H1 (cell line): ENCODE results near the gene ATG7. TPM values are rescaled to one million over a fixed set of nuclear protein-coding genes. Genes with fewer than 3 reads are reported as not detected.

Source experiments
- CTCF ChIA-PET: fragments of 300-600 bp; sonication (Branson Sonifier 250); formaldehyde crosslinking; loops from one replicate; lab custom pipeline; 2021; ENCODE audit not compliant: partially characterized antibody; lab: Charles Lee
- POLR2A ChIA-PET: fragments of 300-600 bp; sonication (Branson Sonifier 250); formaldehyde crosslinking; loops from one replicate; lab custom pipeline; 2021; ENCODE audit warnings: inconsistent platforms; ENCODE audit not compliant: partially characterized antibody; lab: Charles Lee
- DNase-seq, 2 experiments: peaks; one replicate each; pipeline versions ENCODE4 v3.0.0 to v3.0.0-alpha.2; 2010 to 2022; ENCODE audit warnings: low spot score in 2 of 2, low read depth in 1 of 2, mixed read lengths in 1 of 2
- FAIRE-seq: peaks from 2 replicates; lab custom pipeline; 2011; peaks lifted over from hg19 to GRCh38; lab: Jason Lieb, UNC
- H2AFZ ChIP-seq: 2 replicates; pipeline ENCODE4 v1.8.1; 2012; ENCODE audit warnings: low read length, inconsistent platforms
- H2AK5ac ChIP-seq: 2 replicates; pipeline ENCODE4 v1.6.1; 2013; ENCODE audit warnings: low read depth, low read length
- H2BK120ac ChIP-seq: replicated peaks from 2 replicates; pipeline ENCODE3; 2013; ENCODE audit warnings: low read depth, low read length, inconsistent platforms
- H2BK12ac ChIP-seq: 2 replicates; pipeline ENCODE4 v1.6.1; 2013; ENCODE audit warnings: low read depth, low read length
- H2BK15ac ChIP-seq: 2 replicates; pipeline ENCODE4 v1.6.1; 2013; ENCODE audit warnings: low read length
- H2BK20ac ChIP-seq: 2 replicates; pipeline ENCODE4 v1.6.1; 2013; ENCODE audit warnings: low read length
- H2BK5ac ChIP-seq: 2 replicates; pipeline ENCODE4 v1.6.1; 2013; ENCODE audit warnings: low read depth, low read length
- H3K14ac ChIP-seq: 2 replicates; pipeline ENCODE4 v1.6.1; 2013; ENCODE audit warnings: inconsistent platforms; ENCODE audit not compliant: insufficient read length
- H3K18ac ChIP-seq: 2 replicates; pipeline ENCODE4 v1.6.1; 2013; ENCODE audit warnings: low read length; ENCODE audit errors: extremely low read depth
- H3K23ac ChIP-seq: 2 replicates; pipeline ENCODE4 v1.6.1; 2013; ENCODE audit warnings: inconsistent platforms; ENCODE audit not compliant: insufficient read length
- H3K23me2 ChIP-seq: 2 replicates; pipeline ENCODE4 v1.6.1; 2013; ENCODE audit warnings: low read depth, low read length
- H3K27ac ChIP-seq: 2 replicates; pipeline ENCODE4 v1.6.1; 2011; ENCODE audit warnings: low read depth, low read length, inconsistent platforms
- H3K27me3 ChIP-seq, 4 experiments: replicated peaks in 1 of 4; 1 replicate in 1 of 4; 2 replicates in 3 of 4; pipeline versions ENCODE4 v1.6.1 to v1.8.1; 2011 to 2013; ENCODE audit warnings: low read length in 3 of 4, mild to moderate bottlenecking in 3 of 4, inconsistent platforms in 2 of 4, mixed read lengths in 2 of 4, moderate library complexity in 1 of 4; ENCODE audit not compliant: control insufficient read depth in 3 of 4, insufficient read depth in 3 of 4; ENCODE audit errors: extremely low read depth in 1 of 4
- H3K36me3 ChIP-seq, 4 experiments: 2 replicates each; pipeline versions ENCODE4 v1.6.1 to v1.8.1; 2011 to 2013; ENCODE audit warnings: mild to moderate bottlenecking in 4 of 4, low read length in 3 of 4, moderate library complexity in 2 of 4, control low read depth in 1 of 4, inconsistent platforms in 1 of 4; ENCODE audit not compliant: insufficient read depth in 4 of 4, control insufficient read depth in 2 of 4
- H3K4ac ChIP-seq: replicated peaks from 2 replicates; pipeline ENCODE3; 2013; ENCODE audit warnings: low read length, low read depth, mixed read lengths, inconsistent platforms; ENCODE audit not compliant: insufficient read length
- H3K4me1 ChIP-seq, 4 experiments: replicated peaks in 1 of 4; 1 replicate in 1 of 4; 2 replicates in 3 of 4; pipeline versions ENCODE4 v1.6.1 to v1.8.1; 2011 to 2013; ENCODE audit warnings: low read length in 3 of 4, inconsistent platforms in 2 of 4, mixed read lengths in 1 of 4; ENCODE audit not compliant: insufficient read depth in 4 of 4, control insufficient read depth in 3 of 4
- H3K4me2 ChIP-seq, 2 experiments: 2 replicates each; pipeline versions ENCODE4 v1.6.1 to v1.8.1; 2011 to 2013; ENCODE audit warnings: low read depth in 2 of 2, low read length in 2 of 2, control low read depth in 1 of 2, inconsistent platforms in 1 of 2, mild to moderate bottlenecking in 1 of 2; ENCODE audit not compliant: insufficient read depth in 1 of 2
- H3K4me3 ChIP-seq, 4 experiments: fragments of 200-600, 300-600 bp in 1 of 4; sonication (generic), shearing (Covaris generic), sonication (Bioruptor Twin) in 1 of 4; 2 replicates each; pipeline versions ENCODE4 v1.5.1 to v1.8.1; 2011 to 2016; ENCODE audit warnings: low read length in 4 of 4, low read depth in 3 of 4, control low read depth in 2 of 4, inconsistent platforms in 2 of 4, mild to moderate bottlenecking in 2 of 4, mixed read lengths in 1 of 4, moderate library complexity in 1 of 4; ENCODE audit not compliant: insufficient read depth in 2 of 4; ENCODE audit errors: extremely low read depth in 1 of 4
- H3K56ac ChIP-seq: replicated peaks from 2 replicates; pipeline ENCODE3; 2013; ENCODE audit warnings: low read depth, mild to moderate bottlenecking, mixed read lengths, low read length, inconsistent platforms; ENCODE audit not compliant: insufficient read length
- H3K79me1 ChIP-seq: 2 replicates; pipeline ENCODE4 v1.6.1; 2013; ENCODE audit warnings: low read depth, low read length, control low read depth
- H3K79me2 ChIP-seq, 2 experiments: 2 replicates each; pipeline versions ENCODE4 v1.6.1 to v1.8.1; 2012 to 2013; ENCODE audit warnings: low read length in 2 of 2, mild to moderate bottlenecking in 2 of 2, inconsistent platforms in 1 of 2; ENCODE audit not compliant: insufficient read depth in 2 of 2, control insufficient read depth in 1 of 2
- H3K9ac ChIP-seq, 4 experiments: replicated peaks in 1 of 4; 1 replicate in 1 of 4; 2 replicates in 3 of 4; pipeline versions ENCODE4 v1.6.1 to v1.8.1; 2011 to 2013; ENCODE audit warnings: low read depth in 3 of 4, low read length in 3 of 4, control low read depth in 2 of 4, mild to moderate bottlenecking in 2 of 4, moderate library complexity in 2 of 4, inconsistent platforms in 1 of 4; ENCODE audit errors: extremely low read depth in 1 of 4
- H3K9me3 ChIP-seq, 2 experiments: 2 replicates each; pipeline versions ENCODE4 v1.6.1 to v1.8.1; 2012 to 2013; ENCODE audit warnings: mild to moderate bottlenecking in 2 of 2, moderate library complexity in 2 of 2, control low read depth in 1 of 2, inconsistent platforms in 1 of 2, low read depth in 1 of 2, low read length in 1 of 2, mixed read lengths in 1 of 2; ENCODE audit not compliant: insufficient read depth in 2 of 2
- H4K20me1 ChIP-seq, 2 experiments: replicated peaks in 1 of 2; 2 replicates each; pipeline versions ENCODE3 to v1.8.1; 2011 to 2013; ENCODE audit warnings: inconsistent platforms in 2 of 2, low read length in 2 of 2, mild to moderate bottlenecking in 1 of 2; ENCODE audit not compliant: insufficient read depth in 2 of 2, control insufficient read depth in 1 of 2
- H4K5ac ChIP-seq: 2 replicates; pipeline ENCODE4 v1.6.1; 2013; ENCODE audit warnings: low read length, low read depth, mixed read lengths, inconsistent platforms; ENCODE audit not compliant: insufficient read length
- H4K8ac ChIP-seq: 2 replicates; pipeline ENCODE4 v1.8.0; 2013; ENCODE audit warnings: mild to moderate bottlenecking, moderate library complexity, low read length, inconsistent platforms; ENCODE audit not compliant: insufficient read depth; ENCODE audit errors: extremely low read depth
- H4K91ac ChIP-seq: replicated peaks from 2 replicates; pipeline ENCODE3; 2013; ENCODE audit warnings: low read length, mixed read lengths, inconsistent platforms; ENCODE audit not compliant: insufficient read length
- ATF3 ChIP-seq: IDR thresholded peaks from 2 replicates; pipeline ENCODE4 v1.6.1; 2011; ENCODE audit warnings: low read depth, mild to moderate bottlenecking, low read length; ENCODE audit not compliant: insufficient read depth
- BACH1 ChIP-seq: IDR thresholded peaks from 2 replicates; pipeline ENCODE4 v1.6.1; 2012; ENCODE audit warnings: low read length, improper control_type of control experiment
- BRCA1 ChIP-seq: IDR thresholded peaks from 2 replicates; pipeline ENCODE4 v1.6.1; 2012; ENCODE audit warnings: low read depth, low read length, improper control_type of control experiment
- CBX5 ChIP-seq: fragments of 300-800, 300-1000 bp; sonication (generic); IDR thresholded peaks from 2 replicates; pipeline ENCODE4 v1.7.1; 2016; ENCODE audit warnings: antibody characterized with exemption, low read length, low read depth
- EGR1 ChIP-seq: IDR thresholded peaks from 2 replicates; pipeline ENCODE4 v1.6.1; 2011; ENCODE audit warnings: low read depth, low read length, borderline replicate concordance
- JUND ChIP-seq: IDR thresholded peaks from 2 replicates; pipeline ENCODE4 v1.6.1; 2011; ENCODE audit warnings: mild to moderate bottlenecking, improper control_type of control experiment, low read length
- KDM5A ChIP-seq: fragments of 200-600 bp; IDR thresholded peaks from 2 replicates; pipeline ENCODE4 v1.7.1; 2012; ENCODE audit warnings: mild to moderate bottlenecking, low read length, inconsistent platforms, mixed read lengths
- POLR2A ChIP-seq, 2 experiments: IDR thresholded peaks; 1 replicate in 1 of 2; 2 replicates in 1 of 2; pipeline ENCODE4 v1.6.1; 2011; ENCODE audit warnings: low read depth in 2 of 2, low read length in 2 of 2, mild to moderate bottlenecking in 2 of 2; ENCODE audit errors: control extremely low read depth in 1 of 2
- RXRA ChIP-seq: IDR thresholded peaks from 2 replicates; pipeline ENCODE4 v1.6.1; 2011; ENCODE audit warnings: low read depth, mild to moderate bottlenecking, low read length, moderate library complexity; ENCODE audit not compliant: insufficient read depth
- SIRT6 ChIP-seq: IDR thresholded peaks from one replicate; pipeline ENCODE4 v1.7.1; 2012; ENCODE audit warnings: low read length, inconsistent platforms
- SIX5 ChIP-seq: IDR thresholded peaks from 2 replicates; pipeline ENCODE4 v1.6.1; 2011; ENCODE audit warnings: mild to moderate bottlenecking, low read depth, low read length
- SP1 ChIP-seq: IDR thresholded peaks from 2 replicates; pipeline ENCODE4 v1.6.1; 2011; ENCODE audit warnings: low read depth, low read length
- SP4 ChIP-seq: IDR thresholded peaks from 2 replicates; pipeline ENCODE4 v1.6.1; 2012; ENCODE audit warnings: low read length, inconsistent platforms
- SRF ChIP-seq: IDR thresholded peaks from 2 replicates; pipeline ENCODE4 v1.6.1; 2011; ENCODE audit warnings: mild to moderate bottlenecking, low read depth, low read length, moderate library complexity
- TEAD4 ChIP-seq: IDR thresholded peaks from 2 replicates; pipeline ENCODE4 v1.6.1; 2012; ENCODE audit warnings: low read depth, low read length, inconsistent platforms, mixed read lengths
- WGBS, 2 experiments: shearing (Covaris generic) in 1 of 2; methylation state at CpG; one replicate each; pipeline versions ENCODE4 v1.1.6 to v1.1.7; 2013 to 2015; ENCODE audit warnings: low lambda C conversion rate in 2 of 2, mixed read lengths in 2 of 2, inconsistent platforms in 1 of 2, low coverage in 1 of 2, missing lambda C conversion rate in 1 of 2; ENCODE audit not compliant: insufficient replicate concordance in 2 of 2, insufficient coverage in 1 of 2, insufficient read length in 1 of 2; ENCODE audit errors: extremely low coverage in 1 of 2, missing lambda C conversion rate in 1 of 2; 5-methylcytosine and 5-hydroxymethylcytosine counted together
- polyA plus RNA-seq, 7 experiments: library from polyadenylated mRNA; depleted of rRNA in 3 of 7; stranded (reverse) in 5 of 7; unstranded in 2 of 7; fragments of >200 nt in 5 of 7; fragments of 200-250 nt in 2 of 7; gene quantifications; 1 replicate in 5 of 7; 2 replicates in 1 of 7; 4 replicates in 1 of 7; pipeline versions ENCODE4 v1.2.1 to v1.2.3, GENCODE V29; 2011 to 2013; ENCODE audit warnings: missing spikeins in 2 of 7, mixed read lengths in 2 of 7
- total RNA-seq: library from RNA; stranded (reverse); fragmentation: NEBNext Ultra II Directional; extraction: Animal tissue kit (Norgen Biotek cat#: 25700); gene quantifications from 2 replicates; pipeline ENCODE4 v1.2.1, GENCODE V29; 2021

The ATG7 gene
- total and polyA plus RNA-seq, 2 of the 8 experiments (the other 6 are each of a cell fraction or from before 2014, with no cell fraction given): 15.0 to 19.1 TPM

- no peak overlapping the region for H2AK5ac ChIP-seq
- no peak overlapping the region for H3K27ac ChIP-seq
- ChIA-PET CTCF (interaction anchor here (1.3 to 7.5 kb wide), 4 partner anchors 160 to 281 kb away, joined by 3 to 58 read pairs (median 6); partner anchors contain the start of gene VGLL4), POLR2A (no interaction called here)
- no peak overlapping the region for H3K4me3 ChIP-seq
- no peak overlapping the region for H2BK20ac ChIP-seq
- no peak overlapping the region for H2AFZ ChIP-seq
- no peak overlapping the region for H4K8ac ChIP-seq
- no peak overlapping the region for H3K23ac ChIP-seq
- no peaks in the 10 kb centered on the region for H3K79me1 ChIP-seq
- no peak overlapping the region for H4K5ac ChIP-seq
- no peak overlapping the region for H2BK120ac ChIP-seq
- peaks cover 0 to 7% (median 0%) of the 10 kb centered on the region in 4 experiments; a peak in 3 of 7 replicates for H3K4me1 ChIP-seq
- H3K14ac ChIP-seq: no peak overlapping the region
- H4K20me1 ChIP-seq: no peaks in the 10 kb centered on the region
- H3K36me3 ChIP-seq: no peaks in the 10 kb centered on the region
- no peak overlapping the region for H2BK5ac ChIP-seq
- no peak overlapping the region for H3K4ac ChIP-seq
- H3K4me2 ChIP-seq: no peak overlapping the region
- no peak for DNase-seq
- H2BK12ac ChIP-seq: no peak overlapping the region
- no peaks in the 10 kb centered on the region; the same call in 1 of the 2 replicates for H3K23me2 ChIP-seq
- H3K27me3 ChIP-seq: no peaks in the 10 kb centered on the region
- no peaks in the 10 kb centered on the region for H3K9me3 ChIP-seq
- no peak overlapping the region for H4K91ac ChIP-seq
- no peak overlapping the region for H3K18ac ChIP-seq
- no peaks in the 10 kb centered on the region for H3K79me2 ChIP-seq
- H3K9ac ChIP-seq: no peak overlapping the region
- FAIRE-seq: no peak
- 93% methylated on average over 11 of the region's 11 CpGs; no CpG with 5 or more reads in 1 of the 2 experiments for WGBS, 2 experiments
- no peak overlapping the region for H3K56ac ChIP-seq
- no peak overlapping the region for H2BK15ac ChIP-seq
- TF ChIP-seq SIX5: no peak
- no peak for TF ChIP-seq BRCA1
- no peak for TF ChIP-seq RXRA
- no peak for TF ChIP-seq BACH1
- TF ChIP-seq EGR1: no peak
- no peak for TF ChIP-seq SRF
- TF ChIP-seq CBX5: no peak
- no peak for TF ChIP-seq POLR2A (IDR thresholded peaks at IDR 0.05; ENCODE audit: control extremely low read depth in 1 of 2, low read depth in 2 of 2, low read length in 2 of 2)
- no peak for TF ChIP-seq SP4
- no peak for TF ChIP-seq SIRT6
- TF ChIP-seq TEAD4: no peak
- no peak for TF ChIP-seq KDM5A
- TF ChIP-seq SP1: no peak
- TF ChIP-seq ATF3: no peak
- no peak for TF ChIP-seq JUND
Measured at GRCh38 chr3:11375333-11376088, 103.3 kb downstream of the ATG7 start.
